NCI-H146 (cell line): ENCODE data around the gene FUT6.

ENCODE experiments used
- DNase-seq: peaks from one replicate; lab custom pipeline; 2025; lab: John Stamatoyannopoulos, UW

The FUT6 gene

DNA sequence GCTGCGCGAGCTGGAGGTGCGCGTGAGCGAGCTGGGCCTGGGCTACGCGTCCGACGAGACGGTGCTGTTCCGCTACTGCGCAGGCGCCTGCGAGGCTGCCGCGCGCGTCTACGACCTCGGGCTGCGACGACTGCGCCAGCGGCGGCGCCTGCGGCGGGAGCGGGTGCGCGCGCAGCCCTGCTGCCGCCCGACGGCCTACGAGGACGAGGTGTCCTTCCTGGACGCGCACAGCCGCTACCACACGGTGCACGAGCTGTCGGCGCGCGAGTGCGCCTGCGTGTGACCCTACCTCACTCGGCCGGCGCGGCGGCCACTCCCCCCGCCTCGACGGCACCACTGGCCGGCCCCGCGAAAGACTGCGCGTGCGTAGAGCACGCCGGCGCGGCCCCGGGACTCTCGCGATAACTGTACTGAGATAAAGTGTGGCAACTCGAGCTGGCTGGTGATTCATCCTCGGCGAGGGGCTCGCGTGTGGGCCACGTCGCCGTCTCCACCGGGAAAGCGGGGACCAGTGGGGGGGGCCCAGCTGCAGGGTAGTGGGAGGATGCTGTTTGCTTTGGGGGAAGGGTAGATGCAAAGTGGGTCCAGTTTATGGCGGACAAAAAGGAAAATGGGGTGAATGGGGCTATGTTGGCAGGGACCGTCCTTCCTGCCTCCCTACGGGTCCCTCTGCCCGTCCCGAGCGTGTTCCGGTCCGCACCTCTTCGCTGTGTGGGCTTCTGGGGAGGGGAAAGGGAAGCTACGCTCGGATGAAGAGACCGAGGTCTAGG, 11.4 kb downstream of the FUT6 start:
- DNase-seq, result peak; percentile 88

DNA sequence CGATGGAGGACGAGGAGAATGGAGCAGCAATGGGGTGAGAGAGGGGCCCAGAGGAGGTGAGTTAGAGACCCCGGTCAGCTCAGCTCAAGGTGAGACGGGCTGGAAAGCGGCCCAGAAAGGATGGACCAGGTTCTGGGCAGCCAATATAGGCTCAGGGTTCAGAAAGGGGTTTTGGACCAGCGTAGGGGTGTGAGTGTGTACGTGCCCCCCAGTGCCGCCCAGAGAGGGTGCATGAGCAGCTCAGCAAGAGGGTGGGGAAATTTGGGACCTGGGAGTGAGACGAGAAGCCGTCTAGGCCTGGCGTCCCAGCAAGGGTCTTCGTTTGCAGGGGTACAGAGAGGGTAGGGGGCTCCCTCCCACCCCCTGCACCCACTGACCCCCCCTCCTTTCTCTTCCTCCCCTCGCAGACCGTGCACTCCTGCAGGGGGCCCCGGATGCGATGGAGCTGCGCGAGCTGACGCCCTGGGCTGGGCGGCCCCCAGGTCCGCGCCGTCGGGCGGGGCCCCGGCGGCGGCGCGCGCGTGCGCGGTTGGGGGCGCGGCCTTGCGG, 12.1 kb downstream of the FUT6 start:
- peak; percentile 33 for DNase-seq

DNA sequence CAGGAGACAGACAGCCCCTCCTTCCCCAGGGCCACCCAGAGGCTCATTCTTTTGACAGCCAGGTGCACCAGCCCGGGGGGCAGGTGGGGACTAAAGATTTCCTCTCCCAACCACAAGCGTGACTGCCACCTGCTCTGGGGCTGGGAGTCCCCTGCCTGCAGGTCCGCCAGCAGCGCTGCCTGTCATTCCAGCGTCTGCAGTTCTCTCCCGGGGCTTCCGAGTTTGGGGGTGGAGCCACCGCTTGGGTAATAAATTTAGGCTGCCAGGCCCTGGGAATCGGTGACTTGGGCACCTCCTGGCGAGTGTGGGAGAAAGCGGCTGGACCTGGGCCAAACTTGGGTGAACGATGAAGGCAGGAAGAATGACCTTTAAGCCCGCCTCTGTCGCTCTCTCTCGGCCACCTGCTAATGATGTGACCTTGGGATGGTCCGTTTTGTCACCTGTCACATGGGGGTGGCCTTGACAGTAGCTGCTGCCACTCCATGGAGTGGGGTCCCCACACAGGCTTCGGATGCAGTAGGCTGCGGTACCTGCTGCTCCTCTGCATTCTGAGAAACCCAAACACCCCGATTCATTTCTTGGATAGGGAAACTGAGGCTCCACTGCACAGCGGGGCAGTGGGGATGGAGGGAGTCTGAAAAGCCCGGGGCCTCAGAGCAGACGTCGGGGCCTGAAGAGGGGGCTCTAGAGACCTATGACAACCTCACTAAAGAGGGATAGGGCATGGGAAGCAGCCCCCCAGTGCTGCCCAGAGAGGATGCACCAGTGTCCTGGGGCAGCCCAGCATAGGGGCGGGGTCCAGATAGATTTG, 12.8 kb downstream of the FUT6 start:
- DNase-seq, result peak; percentile 95

DNA sequence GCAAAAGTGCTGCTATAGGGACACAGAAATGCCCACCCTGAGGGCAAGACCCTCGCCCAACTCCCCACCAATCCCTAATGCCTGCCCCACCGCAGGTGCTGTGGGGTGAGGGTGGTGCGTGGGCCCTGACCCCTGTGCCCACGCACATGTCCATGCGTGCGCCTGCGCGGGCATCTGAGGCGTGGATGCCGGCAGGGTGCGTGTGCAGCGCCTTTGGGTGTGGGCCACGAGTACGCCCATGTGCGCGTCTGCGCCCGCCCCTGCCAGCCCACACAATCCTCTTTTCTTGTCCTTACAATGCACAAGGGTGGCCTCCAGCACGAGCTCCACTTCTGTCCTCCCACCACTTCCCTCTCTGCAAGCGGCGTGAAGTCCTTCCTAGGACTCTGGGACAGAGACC, 14.3 kb downstream of the FUT6 start:
- no peak for DNase-seq

DNA sequence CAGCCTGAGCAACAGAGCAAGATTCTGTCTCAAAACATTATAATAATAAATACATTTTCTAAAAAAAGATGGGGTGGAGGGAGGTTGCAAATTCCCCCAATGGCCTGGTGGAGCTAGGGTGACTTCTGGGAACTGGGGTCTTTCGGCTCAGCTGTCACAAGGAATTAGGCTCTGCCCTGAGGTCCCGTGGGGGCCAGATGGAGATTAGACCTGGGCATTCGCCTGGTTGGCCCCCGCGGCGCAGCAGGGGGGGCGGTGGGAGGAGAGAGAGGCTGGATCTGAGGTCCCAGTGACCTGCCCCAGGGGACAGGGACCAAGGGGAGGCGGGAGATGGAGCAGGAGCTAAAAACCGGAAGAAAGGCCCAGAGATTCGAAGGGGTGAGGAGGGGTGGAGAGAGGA, 14.8 kb downstream of the FUT6 start:
- DNase-seq, result no peak

DNA sequence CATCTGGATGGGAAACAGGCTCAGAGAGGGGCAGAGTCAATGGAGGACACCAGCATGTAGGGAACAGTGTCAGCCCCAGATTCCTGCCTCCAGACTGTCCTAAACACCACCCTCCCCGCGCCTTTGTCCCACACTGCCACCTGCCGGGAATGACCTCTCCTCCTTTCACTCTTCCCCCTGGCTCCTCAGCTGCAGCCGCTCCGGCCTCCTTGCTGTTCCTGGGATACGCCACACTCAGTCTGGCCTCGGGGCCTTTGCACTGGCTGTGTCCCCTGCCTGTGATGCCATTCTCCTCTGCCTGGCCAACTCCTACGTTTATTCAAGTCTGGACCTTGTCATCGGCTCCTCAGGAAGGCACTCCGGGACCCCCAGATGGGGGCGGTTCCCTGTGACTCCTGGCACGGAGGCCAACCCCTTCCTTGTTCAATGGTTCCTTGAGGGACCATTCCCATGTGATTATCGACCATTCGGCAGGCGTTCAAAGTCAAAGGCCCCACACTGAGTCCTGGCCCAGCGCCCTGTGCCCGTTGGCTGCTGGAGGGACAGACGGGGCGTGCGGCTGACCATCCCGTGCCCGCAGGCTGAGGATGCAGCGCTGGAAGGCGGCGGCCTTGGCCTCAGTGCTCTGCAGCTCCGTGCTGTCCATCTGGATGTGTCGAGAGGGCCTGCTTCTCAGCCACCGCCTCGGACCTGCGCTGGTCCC, 15.8 kb downstream of the FUT6 start:
- DNase-seq, result no peak

DNA sequence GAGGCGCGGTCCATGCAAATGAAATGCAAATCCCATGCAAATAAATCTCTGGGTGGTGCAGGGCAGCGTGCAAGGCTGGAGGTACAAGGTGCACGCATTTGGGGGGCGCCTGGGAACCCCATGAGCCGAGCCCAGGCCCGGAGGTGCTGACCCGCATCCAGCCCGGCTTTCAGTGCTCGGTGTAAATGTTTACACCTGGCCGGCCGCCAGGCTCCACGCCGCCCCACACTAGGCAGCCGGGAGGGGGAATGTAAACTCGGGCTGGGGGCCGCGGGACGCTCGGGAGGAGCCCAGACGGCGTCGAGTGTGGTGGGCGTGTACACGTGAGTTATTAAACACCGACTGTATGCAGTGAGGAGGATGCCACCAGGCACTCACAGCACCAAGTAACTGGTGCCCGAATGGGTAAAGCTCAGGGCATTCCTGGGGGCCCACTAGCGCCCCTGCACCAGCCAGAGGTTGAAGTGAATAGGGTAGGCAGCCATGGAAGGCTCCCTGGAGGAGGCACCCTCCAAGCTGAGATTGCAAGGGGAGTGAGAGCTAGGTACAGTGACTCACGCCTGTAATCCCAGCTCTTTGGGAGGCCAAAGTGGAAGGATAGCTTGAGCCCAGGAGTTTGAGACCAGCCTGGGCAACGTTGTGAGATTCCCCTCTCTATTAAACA, 17.2 kb downstream of the FUT6 start:
- DNase-seq, result no peak

DNA sequence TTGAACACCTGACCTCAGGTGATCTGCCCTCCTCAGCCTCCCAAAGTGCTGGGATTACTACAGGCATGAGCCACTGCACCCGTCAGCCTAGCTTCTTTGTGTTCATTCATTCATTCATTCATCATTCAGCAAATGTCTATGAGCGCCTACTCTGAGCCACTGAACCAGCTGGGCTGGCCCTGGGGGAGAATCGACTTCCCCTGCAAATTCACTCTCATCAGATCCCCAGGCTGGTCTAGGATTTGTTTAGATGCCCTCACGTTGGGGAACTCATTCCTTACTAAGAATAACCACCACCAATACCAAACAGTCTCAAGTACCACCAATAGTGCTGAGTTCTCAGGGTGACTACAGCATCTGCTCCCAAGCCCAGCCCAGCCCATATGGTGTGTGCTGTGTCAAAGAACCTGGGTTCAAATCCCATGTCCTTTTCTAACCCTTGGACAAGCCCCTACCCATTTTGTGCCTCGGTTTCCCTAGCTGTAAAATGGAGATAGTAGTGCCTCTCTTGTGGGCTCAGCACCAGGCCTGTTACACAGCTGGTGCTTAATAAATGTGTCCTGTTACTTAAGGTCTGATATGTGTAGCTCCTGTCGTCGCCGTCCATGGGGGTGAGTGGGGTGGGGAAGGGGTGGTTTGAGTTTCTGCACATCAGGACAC, 17.9 kb downstream of the FUT6 start:
- DNase-seq, result no peak

DNA sequence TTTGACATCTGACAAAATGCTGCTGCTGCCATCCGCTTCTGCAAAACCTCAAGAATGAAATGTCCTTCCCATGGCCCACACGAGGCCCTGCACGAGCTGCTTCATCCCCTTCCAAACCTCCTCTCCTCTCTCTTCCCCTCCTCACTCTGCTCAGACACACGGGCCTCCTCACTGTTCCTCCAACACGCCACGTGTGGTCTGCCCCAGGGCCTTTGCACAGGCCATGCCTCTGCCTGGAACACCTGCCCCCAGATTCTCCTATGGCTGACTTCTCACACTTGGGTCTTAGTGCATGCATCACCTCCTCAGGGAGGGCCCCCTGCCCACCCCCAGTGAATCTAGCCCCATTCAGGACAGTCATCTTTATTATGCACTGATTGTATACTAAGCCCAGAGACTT, 18.7 kb downstream of the FUT6 start:
- DNase-seq, result no peak

DNA sequence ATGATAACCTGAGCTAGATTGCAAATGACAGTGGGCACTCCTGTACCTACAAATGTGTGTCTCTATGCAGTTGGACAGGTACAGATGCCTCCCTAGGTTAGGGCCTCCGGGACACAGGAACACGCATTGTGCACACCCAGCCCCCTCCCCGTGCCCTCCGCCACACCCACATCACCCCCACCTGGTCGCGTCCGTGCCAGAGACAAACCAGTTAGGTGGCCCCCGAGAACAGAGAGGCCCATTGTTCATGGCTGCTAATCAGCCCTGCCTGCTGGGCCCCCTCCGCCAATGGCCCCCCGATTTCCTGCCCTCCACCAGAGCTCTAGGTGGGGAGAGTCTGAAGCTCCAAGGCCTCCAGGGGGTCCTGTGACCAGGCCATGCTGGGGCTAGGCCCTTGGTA, 20.9 kb downstream of the FUT6 start:
- no peak for DNase-seq

DNA sequence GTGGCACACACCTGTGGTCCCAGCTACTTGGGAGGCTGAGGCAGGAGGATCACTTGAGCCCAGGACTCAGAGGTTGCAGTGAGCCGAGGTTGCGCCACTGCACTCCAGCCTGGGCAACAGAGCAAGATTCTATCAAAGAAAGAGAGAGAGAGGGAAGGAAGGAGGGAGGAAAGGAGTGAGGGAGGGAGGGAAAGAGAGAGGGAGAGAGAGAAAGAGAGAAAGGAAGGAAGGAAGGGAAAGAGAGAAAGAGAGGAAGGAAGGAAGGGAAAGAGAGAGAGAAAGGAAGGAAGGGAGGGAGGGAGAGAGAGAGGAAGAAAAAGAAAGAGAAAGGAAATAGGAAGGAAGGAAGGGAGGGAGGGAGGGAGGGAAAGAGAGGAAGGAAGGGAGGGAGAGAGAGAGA, 22.3 kb downstream of the FUT6 start:
- no peak for DNase-seq

DNA sequence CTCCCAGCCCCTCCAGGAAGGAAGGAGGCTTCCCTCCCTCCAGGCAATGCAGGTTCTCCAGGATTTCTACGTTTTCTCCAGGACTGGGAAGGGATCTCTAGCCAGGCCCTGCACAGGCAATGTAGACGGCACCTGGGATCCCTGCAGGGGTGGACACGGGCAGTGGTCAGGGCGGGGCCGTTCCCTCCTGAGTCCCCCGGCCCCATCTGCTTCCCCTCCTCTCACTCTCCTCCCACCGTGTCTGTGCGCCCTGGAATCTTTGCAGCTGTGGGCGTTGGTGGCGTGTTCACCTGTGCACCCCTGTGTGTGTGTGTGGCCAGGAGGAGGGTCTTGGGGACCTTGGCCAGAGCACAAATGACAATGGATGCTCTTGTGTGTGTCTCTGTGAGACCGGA, 24.7 kb downstream of the FUT6 start:
- DNase-seq, result no peak

DNA sequence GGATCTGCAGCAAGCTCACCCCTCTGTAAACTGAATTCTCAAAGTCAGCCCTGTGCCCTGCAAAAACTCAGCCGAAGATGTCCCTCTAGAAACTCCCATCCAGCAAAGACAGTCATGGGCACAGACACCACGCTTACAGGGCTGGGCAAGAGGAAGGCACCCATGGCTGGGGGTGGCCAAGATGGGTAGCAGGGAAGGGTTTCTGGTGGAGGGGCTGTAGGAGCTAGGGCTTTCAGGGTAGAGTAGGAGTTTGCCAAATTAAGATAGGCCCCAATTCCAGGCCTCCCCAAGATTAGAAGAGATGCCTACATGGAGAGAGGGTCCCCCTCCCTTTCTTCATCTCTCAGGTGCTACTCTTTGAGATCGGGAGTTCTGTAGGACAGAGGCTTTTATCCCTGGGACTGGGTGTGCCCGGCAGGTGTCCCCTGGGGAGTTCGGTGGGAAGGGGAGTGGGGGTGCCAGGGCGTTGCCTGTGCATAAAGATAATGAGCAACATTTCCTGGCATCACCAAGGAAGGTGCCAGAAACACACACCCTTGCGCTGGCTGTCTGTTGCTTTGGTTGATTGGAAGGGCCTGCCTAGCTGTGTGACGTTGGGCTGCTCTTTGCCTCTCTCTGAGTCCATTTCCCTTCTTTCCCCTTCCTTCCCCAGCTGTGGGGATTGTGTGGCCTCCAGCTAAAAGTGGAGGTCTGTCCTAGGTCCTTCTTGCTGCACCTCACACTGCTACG, 25.2 kb downstream of the FUT6 start:
- no peak for DNase-seq

DNA sequence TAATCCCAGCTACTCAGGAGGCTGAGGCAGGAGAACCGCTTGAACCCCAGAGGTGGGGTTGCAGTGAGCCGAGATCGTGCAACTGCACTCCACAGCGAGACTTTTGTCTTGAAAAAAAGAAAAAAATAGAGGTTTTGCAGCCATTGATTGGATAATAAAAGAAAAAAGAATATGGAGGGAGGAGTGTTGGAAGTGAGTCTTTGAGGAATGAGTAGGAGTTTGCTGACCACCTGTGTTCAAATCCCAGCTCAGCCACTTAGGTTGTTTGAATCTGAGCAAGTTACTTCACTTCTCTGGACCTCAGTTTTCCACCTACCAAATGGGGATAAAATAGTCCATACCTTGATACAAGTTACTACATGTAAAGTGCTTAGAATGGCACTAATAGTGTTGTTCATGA, 28.4 kb downstream of the FUT6 start:
- no peak for DNase-seq

DNA sequence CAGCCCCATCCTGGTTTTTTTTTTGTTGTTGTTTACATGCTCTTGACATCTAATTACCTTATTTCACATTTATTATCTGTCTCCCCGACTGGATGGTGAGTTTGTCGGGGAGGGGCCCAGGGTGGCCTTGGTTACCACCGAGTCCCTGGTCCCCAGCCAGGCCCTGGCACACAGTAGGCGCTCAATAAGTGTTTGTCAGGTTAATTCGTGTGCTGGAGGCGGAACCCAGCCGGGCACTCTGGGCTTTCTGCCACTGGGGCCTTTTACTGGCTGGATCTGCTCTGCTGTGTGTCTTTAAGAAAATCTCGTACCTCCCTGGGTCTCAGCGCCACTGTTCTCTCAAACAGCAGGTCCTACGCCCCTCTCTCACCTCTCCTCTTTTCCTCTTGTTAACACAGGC, 30.0 kb downstream of the FUT6 start:
- no peak for DNase-seq

DNA sequence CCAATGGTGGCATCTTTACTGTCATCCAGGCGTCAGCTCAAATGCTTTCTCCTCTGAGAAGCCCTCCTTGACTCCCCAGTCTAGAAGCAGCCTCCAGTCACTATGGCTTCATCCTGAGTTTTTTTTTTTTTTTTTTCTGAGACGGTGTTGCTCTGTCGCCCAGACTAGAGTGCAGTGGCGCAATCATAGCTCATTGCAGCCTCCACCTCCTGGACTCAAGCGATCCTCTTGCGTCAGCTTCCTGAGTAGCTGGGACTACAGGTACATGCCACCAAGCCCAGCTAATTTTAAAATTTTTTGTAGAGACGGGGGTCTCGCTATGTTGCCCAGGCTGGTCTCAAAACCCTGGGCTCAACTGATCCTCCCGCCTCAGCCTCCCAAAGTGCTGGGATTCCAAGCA, 30.4 kb downstream of the FUT6 start:
- no peak for DNase-seq

DNA sequence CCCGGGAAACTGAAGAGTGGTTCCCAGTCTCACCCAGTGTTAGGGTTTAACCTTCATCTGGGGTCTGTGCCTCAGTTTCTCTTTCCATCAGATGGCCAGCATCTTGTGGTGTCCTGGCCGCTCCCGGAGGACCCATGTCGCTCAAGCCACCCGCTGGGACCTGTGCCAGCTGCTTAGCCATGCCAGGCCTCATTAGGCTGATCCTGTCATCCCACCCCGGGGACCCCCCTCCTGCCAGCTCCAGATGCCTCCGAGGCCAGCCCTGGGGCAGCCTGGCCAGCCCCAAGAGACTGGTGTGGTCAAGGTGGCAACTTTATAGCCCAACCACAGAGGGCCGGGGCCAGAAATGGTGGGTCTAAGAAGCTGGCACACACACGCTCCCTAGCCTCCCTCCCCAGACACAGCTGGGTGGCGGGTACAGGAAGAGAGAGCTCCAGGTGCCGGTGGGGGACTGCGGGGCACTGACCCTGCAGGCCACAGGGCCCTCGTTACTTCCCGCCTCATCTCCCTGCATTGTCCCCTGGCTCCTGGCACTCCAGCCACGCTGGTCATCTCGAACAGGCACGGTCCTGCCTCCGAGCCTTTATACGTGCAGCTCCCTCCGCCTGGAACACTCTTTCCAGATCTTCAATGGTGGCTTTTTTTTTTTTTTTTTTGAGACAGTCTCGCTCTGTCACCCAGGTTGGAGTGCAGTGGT, 31.2 kb downstream of the FUT6 start:
- no peak for DNase-seq

DNA sequence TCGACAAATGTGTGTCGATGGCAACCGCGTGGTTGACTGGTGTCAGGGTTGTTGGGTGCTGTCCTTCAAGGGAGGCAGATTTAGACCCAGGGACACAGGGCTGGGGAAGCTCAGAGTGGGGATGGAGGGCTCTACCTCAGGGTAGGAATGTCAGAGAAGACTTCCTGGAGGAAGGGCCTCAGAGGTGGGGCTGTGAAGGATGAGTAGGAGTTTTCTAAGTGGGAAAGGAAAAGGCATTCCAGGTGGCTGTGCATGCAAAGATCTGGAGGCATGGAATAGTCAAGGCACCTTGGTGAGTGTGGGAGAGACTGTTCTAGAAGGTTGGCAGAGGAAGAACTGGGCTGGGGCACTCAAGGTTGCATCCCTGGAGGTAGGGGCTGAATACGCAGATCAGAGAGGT, 32.6 kb downstream of the FUT6 start:
- no peak for DNase-seq

DNA sequence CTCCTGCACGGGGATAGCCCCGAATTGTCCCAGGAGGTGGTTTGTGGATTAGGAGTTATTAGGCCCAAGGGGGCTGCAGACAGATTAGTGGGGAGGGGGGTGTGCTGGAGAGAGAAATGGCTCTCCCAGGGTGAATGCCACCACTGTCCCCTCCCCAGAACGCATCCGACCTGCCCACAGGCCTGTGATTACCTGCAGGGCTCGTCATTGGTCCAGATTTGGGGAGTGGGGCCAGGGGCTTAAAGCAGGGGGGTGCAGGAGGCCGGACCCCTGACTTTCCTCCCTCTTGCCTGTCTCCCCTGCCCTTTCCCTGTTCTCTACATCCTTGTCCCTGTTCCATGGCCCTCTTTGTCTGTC, 33.4 kb downstream of the FUT6 start:
- no peak for DNase-seq

DNA sequence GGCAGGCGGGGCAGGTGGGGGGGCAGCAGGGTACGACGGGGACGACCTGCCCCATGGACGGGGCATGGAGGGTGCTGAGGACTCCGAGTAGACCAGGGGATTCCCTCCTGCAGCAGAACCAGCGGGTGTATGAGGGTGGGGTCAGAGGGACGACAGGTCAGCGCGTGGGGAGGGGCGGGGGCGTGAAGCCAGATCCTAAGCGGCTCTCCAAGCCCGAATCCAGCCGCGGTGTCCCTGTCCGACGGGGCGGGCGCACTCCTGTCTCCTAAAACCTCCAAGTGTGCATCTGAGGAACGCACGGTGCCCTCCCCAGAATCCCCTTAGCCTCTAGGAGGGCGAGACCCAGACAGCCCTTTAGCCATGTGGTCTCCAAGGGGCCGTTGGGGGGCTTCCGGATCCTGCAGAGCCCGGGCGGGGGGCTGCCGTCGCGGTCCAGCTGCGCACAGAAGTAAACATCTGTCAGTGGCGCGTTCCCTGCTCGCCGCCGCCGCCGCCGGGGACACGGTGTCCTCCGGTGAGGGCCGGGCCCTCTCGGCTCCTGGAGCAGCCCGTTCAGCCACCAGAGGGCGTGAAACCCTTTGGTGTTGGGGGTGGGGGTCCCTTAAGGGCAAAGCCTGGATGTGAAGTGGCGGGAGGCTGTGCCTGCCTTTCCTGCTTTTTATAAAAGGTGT, 33.9 kb downstream of the FUT6 start:
- DNase-seq, result peak; percentile 66
